GM21717 (cell line): ENCODE measurements around the gene PHF2.
"Not testable (repeated sequence)": the region's sequence is repeated elsewhere in the genome, so short reads cannot be mapped to it uniquely, and the experiment has no call there.

ENCODE experiments used
- ATAC-seq: cut with Tn5 transposase; IDR thresholded peaks from one replicate; pipeline ENCODE4 v1.9.1; 2021; ENCODE audit warnings: mild to moderate bottlenecking, moderate library complexity; ENCODE audit not compliant: unreplicated experiment

The PHF2 gene

DNA sequence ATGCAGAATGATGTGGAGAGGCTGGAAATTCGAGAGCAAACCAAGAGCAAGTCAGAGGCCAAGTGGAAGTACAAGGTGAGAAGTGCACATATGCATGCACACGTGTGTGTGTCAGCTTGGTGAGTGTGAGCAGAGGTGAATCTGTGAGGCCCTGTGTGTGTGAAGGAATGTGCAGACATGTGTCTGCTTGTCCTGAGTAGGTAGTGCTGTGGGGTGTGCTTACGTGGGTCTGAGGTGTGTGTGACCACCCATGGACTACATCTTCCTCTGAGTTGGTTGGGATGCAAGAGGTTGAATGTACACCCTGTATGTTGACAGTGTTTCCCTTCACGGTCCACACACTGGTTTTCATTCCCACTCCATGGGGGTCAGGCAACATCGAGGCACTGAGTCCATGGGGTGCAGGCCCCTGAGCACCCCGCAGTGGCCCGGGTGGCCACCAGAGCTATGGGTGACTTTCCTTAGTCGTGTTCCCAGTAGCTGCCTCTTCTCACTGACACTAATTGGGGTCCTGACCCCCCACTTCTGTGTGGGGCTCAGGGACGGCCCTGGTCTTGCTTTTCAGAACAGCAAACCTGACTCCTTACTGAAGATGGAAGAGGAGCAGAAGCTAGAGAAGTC is 86.7 kb downstream of the PHF2 start:
- no peak for ATAC-seq

DNA sequence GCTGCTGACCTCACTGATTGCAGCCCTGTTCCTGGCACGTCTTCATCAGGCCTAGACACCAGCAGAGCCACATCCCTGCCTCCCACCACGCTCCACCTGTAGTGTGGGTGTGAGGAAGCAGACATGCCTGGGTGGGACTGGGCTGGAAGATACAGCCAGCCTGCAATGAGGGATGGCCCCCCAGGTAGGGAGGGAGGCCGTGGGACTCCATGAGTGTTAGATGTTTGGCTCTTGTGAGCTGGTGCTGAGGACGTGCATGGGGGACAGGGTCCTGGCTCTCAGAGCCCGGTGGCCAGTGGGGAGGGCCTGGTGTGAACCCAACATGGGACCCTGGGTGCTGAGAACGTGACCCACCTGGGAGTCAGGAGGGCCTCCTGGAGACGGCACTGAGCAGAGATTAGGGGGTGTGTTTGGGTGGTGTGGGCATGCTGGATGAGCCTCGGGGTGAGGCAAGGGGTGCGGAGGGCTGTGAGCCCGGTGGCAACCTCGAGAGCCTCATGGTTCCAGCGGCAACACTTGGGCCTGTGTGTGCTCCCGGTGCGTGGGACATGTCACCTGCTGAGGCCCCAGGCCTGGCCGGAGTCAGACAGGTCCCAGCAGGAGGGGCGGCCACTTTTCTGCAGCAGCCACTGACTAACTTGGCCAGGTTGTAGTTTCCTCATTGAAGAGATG is 87.6 kb downstream of the PHF2 start:
- no peak for ATAC-seq

DNA sequence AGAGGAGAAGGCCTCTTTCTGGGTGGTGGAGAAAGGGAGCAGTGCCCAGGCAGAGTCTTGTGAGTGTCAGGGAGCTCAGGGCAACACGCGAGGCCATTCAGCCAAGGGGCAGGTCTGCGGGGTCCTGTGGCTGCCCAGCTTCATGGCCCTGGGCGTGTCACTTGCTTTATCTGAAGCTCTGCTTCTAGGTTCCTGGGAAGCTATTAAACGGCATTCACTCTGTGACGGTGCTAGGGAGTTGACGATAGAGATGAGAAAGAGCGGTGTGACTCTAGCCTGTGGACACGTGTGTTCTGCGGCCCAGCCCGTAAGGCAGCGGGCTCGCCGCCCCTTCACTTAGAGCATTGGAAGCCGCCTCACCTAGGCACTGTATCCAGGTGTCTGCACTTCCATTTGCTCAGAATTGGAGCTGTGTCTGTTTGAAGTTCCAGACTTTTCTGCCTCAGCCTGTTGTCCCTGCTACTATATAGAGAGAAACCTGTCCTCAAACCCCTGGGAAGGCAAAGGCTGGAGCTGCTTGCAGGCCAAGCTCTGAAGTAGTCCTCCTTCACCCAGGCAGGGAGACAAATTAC is 88.3 kb downstream of the PHF2 start:
- ATAC-seq, result no peak

DNA sequence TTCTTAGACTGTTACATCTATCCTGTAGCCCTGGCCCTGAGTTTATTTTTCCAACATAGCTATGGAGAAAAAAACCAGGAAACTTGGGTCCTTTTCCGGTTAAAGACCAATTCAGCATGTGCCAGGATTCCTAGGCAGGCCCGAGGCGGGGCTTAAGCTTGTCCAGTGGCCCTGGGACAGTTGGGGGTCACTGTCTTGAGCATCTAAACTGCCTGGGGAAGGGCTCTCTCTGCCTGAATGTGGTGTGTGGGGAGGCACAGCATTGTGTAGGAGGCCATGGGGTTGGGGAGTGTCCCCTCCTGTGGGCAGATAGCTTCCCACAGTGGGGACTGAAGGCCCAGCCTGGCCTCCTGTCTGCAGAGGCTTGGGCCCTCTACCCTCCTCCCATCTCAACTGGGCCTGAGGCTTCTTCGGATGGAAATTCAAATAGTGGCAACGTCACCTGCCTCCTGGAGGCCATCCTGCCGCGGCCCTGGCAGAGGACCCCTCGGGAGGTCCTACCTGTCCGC is 88.8 kb downstream of the PHF2 start:
- ATAC-seq, result no peak

DNA sequence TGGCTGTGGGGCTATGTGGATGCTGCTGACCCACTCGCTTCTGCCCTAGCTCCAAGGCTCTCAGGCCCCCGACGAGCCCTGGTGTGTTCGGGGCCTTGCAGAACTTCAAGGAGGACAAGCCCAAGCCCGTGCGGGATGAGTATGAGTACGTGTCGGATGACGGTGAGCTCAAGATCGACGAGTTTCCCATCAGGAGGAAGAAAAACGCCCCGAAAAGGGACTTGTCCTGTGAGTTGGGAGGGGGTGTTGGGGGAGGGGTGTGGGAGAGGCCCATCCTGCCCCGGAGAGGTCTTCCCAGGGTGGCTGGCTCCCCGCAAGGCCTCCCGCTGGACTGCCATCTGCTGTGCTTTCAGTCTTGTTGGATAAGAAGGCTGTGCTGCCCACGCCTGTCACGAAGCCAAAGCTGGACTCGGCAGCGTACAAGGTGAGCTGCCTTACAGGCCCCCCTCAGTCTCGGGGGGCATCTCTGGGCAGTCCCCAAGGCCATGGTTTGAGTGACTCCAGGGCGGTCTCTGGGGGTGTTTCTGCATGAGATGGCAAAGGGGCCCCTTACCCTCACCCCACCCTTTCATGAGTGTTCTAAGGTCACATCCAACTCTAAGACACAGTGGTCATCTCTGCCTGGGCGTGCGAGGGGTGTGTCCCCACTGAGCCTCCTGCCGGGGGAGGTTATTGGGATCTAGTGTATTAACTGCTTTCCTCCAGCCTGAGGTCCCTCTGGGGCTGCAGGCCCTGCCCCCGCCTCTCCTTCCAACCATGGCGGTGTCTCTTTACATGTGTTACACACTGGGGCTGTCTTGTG is 89.5 kb downstream of the PHF2 start:
- no peak for ATAC-seq

DNA sequence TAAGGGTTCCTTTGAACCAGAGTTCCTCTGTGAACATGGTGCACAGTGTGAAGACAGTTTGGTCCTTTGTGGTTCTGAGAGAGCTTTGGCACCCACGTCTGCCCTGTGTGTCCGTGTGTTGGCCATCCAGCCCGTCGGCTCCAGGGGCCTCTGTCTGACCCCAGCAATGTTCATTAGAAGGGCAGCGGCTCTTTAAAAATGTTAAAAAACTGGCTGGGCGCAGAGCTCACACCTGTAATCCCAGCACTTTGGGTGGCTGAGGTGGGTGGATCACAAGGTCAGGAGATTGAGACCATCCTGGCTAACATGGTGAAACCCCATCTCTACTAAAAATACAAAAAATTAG is 90.0 kb downstream of the PHF2 start:
- not testable (repeated sequence) for ATAC-seq

DNA sequence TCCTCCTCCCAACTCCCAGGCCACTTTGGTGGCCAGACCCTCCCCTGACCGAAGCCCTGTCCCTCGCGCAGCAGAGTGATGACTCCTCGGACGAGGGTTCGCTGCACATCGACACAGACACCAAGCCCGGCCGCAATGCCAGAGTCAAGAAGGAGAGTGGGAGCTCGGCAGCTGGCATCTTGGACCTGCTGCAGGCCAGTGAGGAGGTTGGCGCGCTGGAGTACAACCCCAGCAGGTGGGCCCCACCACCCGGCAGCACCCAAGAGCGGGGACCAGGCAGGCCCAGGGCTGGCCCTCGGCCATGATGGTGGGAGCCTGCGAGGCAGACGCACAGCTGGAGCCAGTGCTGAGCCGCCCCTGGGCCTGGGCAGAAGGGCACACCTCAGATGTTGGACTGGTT is 90.6 kb downstream of the PHF2 start:
- no peak for ATAC-seq

DNA sequence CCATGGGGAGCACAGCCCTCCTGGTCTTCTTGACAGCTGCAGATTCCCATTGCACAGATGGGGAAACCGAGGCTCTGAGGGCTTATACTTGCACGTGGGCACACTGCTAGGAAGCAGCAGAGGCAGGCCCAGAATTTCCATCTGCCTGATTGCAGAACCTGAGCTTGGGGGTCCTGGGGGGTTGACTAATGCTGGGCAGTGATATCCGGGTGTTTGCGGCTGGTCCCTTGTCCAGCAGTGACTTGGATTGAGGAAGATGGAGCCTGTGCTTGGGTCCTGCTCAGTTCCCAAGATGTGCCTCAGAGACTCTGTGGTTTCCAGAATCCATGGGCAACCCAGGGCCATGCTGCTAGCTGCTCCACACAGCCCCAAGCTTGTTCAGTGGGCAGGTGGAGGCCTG is 91.2 kb downstream of the PHF2 start:
- no peak for ATAC-seq

DNA sequence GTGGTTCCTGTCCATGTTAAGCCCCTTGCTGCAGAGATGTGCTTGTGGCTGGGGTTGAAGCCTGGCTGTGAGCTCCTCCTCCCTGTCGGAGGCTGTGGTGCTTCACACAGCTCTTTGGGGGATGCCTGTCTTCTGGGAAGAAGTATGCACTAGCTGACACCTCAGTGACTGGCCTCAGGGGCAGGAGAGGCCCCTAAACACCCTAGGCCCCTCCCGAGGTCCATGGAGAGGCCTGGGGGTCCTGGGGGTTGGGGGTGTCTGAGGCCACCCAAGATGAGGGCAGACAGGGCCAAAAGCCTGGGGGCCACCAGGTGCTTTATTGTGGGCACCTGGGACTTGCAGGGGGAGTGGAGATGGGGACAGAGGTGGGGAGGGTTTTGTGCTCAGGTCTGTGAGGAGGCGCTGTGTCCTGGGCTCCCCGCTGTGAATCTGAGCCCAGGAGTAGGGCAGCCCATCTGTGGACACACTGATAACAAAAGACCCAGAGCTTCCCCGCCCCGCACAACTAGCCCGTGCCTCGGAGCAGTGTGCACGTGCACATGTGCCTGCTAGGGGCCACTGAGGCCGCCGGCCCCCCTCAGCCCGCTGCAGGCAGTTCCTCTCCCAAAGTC is 92.0 kb downstream of the PHF2 start:
- no peak for ATAC-seq

DNA sequence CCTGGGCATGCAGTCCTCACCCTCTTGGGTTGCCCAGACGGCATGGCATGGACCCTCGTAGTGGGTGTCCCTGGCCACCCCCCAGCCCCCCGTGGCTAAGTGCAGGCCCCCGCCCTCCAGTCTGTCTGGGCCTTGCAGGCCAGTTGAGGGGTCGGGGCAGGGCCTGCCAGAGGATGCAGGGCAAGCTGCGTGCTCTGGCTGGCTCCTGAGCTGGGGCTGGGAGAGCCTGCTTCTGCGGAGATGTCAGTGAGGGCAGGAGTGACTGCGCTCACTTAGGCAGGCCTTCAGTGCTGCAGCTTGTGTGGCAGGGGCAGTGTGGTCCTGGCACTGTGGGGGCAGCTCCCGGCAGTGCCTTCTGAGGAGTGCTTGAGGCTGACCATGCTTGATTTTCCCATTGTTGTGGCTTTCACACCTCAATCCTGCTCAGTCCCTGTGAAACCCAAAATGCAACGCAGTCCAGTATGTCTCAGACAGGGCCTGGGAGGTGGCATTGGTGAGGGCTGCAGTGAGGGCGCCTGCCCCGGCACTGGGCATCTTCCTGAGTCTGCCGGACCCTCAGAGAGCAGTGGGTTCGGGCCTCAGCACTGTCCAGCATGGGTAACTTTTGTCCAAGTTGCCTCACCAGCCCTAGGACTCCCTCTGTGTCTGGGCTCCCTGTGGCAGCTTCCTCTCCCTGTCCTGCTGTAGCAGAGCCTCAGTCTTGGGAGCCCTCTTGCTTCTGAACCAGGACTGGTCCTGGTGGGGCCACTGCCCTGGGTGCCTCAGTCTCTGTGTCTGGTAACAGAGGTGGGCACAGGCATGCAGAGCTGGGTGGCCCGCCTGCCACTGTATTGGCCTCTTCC is 93.0 kb downstream of the PHF2 start:
- ATAC-seq, result no peak

DNA sequence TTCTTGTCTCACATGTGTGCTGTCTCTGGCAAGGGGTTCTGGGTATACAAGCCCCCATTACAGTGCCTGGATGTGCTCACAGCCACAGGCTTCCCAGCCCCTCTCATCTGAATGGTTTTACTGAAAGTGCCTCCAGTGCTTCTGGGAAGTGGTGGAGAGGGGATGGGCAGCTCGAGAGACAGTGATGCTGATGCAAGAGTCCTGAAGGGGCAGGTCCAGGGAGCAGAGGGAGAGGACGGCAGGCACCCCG is 93.5 kb downstream of the PHF2 start:
- ATAC-seq, result no peak

DNA sequence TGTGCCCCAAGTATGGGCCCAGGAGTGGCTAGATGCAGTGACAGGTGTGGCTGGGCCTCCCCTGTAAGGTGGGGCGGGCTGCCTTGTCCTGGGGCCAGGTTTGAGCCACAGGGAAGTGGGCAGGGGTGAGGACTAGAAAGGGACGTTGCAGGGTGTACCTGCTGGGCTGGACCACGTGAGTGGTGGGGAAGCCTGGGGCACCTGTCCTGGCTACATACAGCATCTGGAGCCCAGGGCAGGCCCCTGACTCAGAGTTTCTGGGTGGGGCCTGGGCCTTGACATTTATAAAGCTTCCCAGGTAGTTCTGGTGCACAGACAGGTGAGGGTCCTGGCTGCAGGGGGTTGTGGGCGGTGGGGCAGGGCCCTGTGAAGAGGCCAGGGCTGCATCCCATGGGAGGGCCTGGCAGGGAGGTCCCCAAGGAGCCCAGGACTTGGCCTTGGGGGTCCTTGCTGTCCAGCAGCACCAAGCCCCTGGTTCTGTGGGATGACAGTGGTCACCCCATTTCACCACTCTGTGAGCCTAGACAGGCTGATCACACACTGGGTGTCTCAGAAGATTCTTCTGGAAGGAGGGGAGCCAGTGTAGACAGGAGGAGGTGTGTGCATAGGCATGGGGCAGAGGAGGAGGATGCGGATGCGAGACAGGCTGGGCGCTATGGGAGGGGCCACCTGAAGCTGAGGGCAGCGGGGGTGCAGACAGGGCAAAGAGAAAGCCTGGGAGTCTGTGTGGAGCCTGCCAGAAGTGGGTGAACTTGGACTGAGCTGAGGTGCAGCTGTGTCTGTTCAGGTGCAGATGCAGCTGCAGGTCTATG is 94.0 kb downstream of the PHF2 start:
- no peak for ATAC-seq

DNA sequence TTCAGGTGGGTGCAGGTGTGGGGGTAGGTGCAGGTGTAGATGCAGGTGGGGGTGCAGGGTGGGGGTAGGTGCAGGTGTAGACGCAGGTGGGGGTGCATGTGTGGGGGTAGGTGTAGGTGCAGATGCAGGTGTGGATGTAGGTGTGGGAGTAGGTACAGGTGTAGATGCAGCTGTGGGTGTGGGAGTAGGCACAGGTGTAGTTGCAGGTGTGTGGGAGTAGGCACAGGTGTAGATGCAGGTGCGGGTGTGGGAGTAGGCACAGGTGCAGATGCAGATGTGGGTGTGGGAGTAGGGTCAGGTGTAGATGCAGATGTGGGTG is 94.6 kb downstream of the PHF2 start:
- ATAC-seq, result no peak

DNA sequence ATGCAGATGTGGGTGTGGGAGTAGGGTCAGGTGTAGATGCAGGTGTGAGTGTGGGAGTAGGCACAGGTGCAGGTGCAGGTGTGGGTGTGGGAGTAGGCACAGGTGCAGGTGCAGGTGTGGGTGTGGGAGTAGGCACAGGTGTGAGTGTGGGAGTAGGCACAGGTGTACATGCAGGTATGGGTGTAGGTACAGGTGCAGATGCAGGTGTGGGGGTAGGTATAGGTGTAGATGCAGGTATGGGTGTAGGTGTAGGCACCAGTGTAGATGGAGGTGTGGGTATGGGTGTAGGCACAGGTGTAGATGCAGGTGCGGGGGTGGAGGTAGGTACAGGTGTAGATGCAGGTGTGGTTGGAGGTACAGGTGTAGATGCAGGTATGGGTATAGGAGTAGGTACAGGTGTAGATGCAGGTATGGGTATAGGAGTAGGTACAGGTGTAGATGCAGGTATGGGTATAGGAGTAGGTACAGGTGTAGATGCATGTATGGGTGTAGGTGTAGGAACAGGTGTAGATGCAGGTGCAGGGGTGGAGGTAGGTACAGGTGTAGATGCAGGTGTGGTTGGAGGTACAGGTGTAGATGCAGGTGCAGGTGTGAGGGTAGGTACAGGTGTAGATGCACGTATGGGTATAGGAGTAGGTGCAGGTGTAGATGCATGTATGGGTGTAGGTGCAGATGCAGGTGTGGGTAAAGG is 96.1 kb downstream of the PHF2 start:
- ATAC-seq, result not testable (repeated sequence)

DNA sequence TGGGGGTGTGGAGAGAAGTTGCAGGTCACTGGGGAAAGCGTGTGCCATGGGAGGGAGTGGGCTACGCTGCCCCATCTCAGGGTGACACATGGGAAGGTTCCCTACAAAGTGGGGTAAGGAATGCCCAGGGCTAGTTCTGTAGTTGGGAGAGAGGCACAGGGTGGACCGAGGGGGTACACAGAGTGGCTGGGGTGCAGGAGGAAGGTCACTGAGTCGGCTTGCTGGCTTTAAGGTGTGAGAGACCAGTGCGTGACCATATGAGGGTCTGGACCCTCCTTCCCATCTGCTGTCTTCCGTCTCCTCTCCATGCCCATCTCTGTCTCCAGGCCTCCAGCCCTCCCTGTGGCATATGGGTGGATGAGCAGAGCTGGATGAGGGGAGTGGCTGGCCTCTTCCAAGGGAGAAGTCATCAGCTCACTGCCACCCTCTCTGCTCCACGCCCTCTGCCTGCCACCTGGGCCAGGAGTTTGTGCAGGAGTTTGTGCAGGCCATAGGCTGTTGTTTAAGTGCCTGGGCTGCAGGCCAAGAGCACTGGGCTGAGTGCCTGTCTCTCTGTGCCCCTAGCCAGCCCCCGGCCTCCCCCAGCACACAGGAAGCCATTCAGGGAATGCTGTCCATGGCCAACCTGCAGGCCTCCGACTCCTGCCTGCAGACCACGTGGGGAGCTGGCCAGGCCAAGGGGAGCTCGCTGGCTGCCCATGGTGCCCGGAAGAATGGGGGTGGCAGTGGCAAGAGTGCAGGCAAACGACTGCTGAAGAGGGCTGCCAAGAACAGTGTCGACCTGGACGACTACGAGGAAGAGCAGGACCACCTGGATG is 96.8 kb downstream of the PHF2 start:
- ATAC-seq, result no peak

DNA sequence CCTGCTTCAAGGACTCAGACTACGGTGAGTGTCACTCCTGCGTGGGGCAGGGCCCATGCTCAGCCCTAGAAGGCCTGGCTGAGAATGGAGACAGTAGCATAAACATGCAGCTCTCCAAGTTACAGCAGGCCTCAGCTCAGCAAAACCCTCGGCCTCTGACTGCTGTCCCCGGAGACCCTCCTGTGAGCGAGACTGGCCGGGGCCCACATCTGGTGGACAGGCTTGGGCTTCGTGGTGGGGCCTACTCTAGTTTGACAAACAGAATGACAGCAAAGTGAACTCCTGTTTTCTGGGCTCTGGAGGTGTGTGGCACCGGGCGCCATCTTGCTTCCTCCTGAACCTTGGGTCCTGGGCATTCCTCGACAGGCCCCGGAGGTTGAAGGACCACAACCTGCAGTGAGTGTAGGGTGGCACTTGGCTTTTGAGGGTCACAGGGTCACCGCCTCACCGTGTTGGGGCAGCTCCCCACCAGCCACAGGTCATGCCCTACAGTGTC is 97.5 kb downstream of the PHF2 start:
- ATAC-seq, result no peak

DNA sequence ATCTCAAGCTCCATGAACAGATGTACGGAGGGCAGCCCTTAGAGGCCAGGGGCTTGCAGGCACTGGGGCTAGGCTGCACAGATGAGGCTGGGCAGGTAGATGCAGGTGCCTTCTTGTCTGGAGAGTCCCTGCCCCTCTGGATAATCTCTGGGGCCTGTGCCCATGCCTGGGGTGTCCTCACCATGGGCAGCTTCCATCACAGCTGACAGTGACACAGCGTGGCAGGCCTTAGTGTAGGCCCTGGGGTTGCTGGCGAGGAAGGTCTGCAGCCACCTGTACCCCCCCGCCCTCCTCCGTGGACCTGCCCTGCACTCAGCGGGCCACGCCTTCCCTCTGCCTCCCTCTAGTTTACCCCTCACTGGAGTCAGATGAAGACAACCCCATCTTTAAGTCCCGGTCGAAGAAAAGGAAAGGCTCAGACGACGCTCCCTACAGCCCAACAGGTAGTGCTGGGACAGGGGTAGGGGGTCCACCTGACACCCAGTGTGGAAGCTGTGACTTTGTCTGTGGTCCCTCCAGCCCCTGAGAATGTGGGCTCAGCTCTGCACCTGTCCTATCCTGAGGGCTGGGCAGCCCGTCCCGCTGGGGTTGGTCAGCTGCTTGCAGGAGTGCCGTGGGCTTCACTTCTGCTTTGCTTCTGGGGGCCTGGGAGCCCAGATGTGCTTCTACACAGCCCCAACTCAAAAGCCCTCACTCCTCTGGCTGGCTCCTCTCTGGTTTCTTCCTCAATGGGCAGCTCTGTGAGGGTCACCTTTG is 98.4 kb downstream of the PHF2 start:
- ATAC-seq, result no peak
